HUES6 (cell line): ENCODE measurements around the gene MAP4K2.

Experiments
- H3K27ac ChIP-seq: 2 replicates; pipeline ENCODE4 v1.7.0; 2013; ENCODE audit warnings: low read depth, mild to moderate bottlenecking, low read length, inconsistent platforms
- H3K27me3 ChIP-seq: 2 replicates; pipeline ENCODE4 v1.6.1; 2013; ENCODE audit warnings: low read length; ENCODE audit not compliant: control insufficient read depth, insufficient read depth
- H3K36me3 ChIP-seq: 2 replicates; pipeline ENCODE4 v1.6.1; 2013; ENCODE audit warnings: low read length; ENCODE audit not compliant: control insufficient read depth, insufficient read depth
- H3K4me1 ChIP-seq: 2 replicates; pipeline ENCODE4 v1.6.1; 2013; ENCODE audit warnings: low read length; ENCODE audit not compliant: control insufficient read depth, insufficient read depth
- H3K4me3 ChIP-seq: 2 replicates; pipeline ENCODE4 v1.5.1; 2013; ENCODE audit warnings: low read depth, low read length
- H3K9ac ChIP-seq: one replicate; pipeline ENCODE4 v1.6.1; 2013; ENCODE audit warnings: mild to moderate bottlenecking, low read length
- H3K9me3 ChIP-seq: 2 replicates; pipeline ENCODE4 v1.6.1; 2013; ENCODE audit warnings: low read depth, low read length; ENCODE audit not compliant: control insufficient read depth, insufficient read depth

Gene MAP4K2

DNA sequence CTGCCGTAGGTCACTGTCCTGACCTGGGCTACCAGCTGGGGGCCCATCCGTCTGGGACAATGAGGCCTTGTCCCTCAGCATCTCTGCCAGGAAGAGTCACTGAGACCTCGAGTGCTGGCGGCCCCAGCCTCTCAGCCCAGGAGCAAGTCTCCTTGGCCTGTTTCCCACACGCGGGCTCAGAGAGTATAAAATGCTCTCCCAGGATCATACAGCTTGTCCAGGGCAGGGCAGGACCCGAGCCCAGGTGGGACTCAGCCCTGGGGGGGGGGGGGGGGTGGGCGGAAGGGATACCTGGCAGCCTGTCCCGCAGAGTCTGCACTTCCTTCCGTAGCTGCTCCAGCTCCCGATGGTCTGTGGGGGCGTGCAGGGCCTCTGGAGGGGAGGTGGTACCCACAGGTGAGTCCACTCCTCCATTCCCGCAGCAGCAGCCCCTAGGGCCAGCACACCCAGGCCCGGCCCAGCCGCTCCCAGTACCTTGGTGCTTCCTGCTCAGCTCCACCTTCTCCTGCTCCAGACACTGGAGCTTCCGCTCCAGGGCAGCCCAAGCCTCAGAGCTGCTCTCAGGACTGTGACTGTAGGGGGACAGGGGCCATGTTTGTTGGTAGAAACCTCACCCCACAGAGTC, 33.5 kb upstream of the MAP4K2 start:
- H3K27me3 ChIP-seq = no peaks in the 10 kb centered on the region
- no peak overlapping the region for H3K27ac ChIP-seq
- peaks cover 78% of the 10 kb centered on the region for H3K36me3 ChIP-seq
- H3K4me3 ChIP-seq = no peak overlapping the region
- H3K4me1 ChIP-seq = no peaks in the 10 kb centered on the region
- H3K9ac ChIP-seq = no peak overlapping the region
- H3K9me3 ChIP-seq = no peaks in the 10 kb centered on the region

DNA sequence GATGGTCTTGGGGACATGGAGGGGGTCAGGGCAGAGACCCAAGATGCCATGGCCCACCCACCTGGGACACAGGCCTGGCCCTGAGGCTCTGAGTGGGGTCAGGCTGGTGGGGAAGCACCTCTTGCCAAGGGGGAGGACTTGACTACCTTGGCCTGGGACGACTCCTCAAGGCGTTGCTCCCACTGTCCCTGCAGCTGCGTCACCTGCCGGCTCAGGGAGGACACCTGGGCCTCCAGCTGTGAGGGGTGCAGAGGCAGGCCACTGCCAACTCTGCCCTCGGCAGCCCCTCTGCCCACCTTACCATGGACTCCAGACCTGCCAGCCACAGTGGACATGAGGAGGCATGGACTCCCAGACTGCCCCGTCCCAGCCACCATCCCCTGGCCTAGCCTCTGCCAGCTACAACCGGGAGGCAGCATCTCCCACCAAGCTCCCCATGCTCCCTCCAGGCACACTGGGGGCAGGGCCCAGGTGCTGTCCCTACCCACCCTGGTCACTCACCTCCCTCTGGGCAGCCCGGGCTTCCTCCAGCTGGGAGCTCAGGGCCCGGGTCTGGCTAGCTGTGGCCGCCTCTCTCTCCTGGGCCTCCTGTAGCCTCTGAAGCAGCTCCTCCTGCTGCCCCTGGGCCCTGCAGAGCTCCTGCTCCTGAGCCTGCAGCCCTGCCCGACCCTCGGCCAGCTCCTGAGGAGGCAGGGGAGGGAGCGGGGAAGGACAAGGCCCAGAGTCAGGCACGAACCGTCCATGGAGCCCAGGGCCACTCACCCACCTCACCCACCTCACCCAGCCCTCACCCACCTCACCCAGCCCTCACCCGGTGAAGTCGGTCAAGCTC, 32.8 kb upstream of the MAP4K2 start:
- H3K27ac ChIP-seq = no peak overlapping the region
- H3K27me3 ChIP-seq = no peaks in the 10 kb centered on the region
- H3K9ac ChIP-seq = no peak overlapping the region
- H3K9me3 ChIP-seq = no peaks in the 10 kb centered on the region
- H3K36me3 ChIP-seq = peaks cover 83% of the 10 kb centered on the region
- no peak overlapping the region for H3K4me3 ChIP-seq
- no peaks in the 10 kb centered on the region for H3K4me1 ChIP-seq

DNA sequence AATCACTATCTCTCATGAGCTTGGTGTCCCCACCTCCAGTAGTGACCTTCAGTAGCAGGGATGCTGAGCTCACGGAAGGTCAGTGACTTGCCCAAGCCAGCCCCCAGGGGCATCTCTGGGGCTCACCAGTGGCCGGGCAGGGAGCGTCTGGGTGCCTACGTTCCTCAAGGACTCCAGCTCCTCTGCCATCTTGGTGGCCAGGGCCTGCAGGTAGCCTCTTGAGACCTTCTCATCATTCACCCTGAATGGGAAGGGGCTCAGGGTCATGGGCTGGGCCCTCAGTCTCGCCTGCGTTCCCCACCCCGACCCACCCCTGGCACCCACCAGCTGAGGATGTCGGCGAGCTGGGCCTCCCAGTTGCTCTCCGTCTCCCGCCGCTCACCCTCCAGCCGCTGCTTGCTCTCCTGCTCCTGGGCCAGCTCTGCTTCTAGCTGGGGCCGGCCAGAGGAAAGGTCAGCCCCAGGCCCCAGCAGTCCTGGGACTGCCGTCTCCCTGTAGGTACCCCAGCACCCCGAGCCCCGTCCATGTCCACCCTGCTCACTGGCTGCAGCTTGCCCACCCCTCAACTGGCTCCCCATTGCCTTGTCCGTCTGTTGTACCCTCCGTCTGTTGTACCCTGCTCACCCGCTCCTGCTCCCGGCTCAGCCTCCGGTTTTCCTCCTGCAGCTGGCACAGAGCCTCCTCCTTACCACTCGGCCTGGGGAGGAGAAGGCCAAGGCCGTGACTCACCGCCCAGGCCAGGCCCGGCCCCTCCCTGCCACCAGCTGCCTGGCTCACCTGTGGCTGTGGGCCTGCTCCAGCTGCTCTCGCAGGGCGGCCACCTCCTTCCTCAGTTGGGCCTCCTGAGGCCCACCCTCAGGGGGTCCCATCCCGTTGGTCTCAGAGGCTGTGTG, 32.0 kb upstream of the MAP4K2 start:
- Histone ChIP-seq H3K27me3 (no peaks in the 10 kb centered on the region), H3K27ac (no peak overlapping the region), H3K4me1 (no peaks in the 10 kb centered on the region), H3K36me3 (peaks cover 83% of the 10 kb centered on the region), H3K9ac (no peak overlapping the region), H3K4me3 (no peak overlapping the region), H3K9me3 (no peaks in the 10 kb centered on the region)

DNA sequence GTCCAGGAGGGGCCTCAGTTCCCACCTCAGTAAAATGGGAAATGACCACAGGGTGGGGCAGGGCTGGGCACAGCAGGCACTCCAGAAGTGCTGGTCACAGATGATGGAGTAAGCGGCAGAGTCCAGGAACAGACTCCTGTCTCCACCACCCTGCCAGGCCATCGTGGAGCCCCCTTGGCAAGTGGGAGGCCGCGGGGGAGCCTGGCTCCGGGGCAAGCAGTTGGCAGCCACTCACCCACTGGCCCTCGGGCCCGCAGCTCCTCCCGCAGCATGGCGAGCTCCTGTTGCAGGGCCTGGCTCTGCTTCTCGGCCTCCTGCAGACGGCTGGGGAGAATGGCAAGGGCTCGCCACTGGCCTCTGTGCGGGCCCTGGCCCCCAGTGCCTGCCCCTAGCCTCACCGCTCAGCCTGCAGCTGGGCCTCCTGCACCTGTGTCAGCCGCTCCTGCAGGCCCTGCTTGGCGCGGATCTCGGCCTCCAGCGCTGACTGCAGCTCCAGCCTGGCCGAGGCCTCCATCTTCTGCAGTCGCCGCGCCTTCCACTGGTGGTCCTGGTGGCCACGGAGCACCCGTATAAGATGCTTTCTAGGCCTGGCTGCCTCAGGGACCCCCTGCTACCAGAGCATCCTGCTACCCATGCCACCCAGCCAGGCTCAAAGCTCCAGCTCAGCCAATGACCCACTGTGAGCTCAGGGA, 31.2 kb upstream of the MAP4K2 start:
- Histone ChIP-seq H3K4me3 (no peak overlapping the region), H3K9me3 (no peaks in the 10 kb centered on the region), H3K4me1 (no peaks in the 10 kb centered on the region), H3K27ac (no peak overlapping the region), H3K9ac (no peak overlapping the region), H3K27me3 (no peaks in the 10 kb centered on the region), H3K36me3 (peaks cover 82% of the 10 kb centered on the region)

DNA sequence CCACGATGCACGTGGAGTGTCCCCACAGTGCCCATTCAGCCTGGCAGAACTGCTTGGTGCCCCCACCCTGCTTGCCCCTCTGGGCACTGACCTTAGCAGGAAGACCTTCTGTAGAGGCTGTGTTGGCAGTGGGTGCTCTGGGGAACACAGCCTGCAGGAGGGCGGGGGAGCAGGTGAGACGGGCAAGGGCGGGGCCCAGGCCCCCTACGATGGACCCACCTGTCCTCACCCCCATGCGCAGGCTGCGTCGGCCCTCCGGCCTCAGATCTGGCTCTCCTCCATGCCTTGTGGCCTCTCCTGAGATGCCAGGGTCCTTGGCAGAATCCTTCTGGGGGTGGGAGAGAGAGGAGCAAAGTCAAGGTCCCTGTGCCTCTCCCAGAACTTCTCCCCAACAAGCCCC, 30.5 kb upstream of the MAP4K2 start:
- Histone ChIP-seq H3K9ac (no peak overlapping the region), H3K4me1 (no peaks in the 10 kb centered on the region), H3K27ac (no peak overlapping the region), H3K4me3 (no peak overlapping the region), H3K27me3 (no peaks in the 10 kb centered on the region), H3K9me3 (no peaks in the 10 kb centered on the region), H3K36me3 (peaks cover 79% of the 10 kb centered on the region)

DNA sequence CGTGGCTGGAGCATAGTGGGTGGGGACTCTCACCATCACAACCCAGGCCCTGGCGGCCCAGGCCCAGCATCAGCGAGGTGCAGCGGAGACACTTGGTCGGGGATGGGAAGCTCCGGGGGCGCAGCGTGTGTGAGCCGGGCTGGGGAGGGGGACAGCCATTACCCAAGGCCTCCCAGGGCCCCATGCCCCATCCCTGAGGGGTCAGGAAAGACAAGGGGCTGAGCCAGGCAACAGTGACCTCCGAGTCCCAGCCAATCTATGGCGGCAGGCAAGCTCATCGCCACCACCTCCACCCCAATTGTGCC, 30.1 kb upstream of the MAP4K2 start:
- Histone ChIP-seq H3K9me3 (no peaks in the 10 kb centered on the region), H3K4me3 (no peak overlapping the region), H3K27ac (no peak overlapping the region), H3K9ac (no peak overlapping the region), H3K4me1 (no peaks in the 10 kb centered on the region), H3K36me3 (peaks cover 76% of the 10 kb centered on the region), H3K27me3 (no peaks in the 10 kb centered on the region)

DNA sequence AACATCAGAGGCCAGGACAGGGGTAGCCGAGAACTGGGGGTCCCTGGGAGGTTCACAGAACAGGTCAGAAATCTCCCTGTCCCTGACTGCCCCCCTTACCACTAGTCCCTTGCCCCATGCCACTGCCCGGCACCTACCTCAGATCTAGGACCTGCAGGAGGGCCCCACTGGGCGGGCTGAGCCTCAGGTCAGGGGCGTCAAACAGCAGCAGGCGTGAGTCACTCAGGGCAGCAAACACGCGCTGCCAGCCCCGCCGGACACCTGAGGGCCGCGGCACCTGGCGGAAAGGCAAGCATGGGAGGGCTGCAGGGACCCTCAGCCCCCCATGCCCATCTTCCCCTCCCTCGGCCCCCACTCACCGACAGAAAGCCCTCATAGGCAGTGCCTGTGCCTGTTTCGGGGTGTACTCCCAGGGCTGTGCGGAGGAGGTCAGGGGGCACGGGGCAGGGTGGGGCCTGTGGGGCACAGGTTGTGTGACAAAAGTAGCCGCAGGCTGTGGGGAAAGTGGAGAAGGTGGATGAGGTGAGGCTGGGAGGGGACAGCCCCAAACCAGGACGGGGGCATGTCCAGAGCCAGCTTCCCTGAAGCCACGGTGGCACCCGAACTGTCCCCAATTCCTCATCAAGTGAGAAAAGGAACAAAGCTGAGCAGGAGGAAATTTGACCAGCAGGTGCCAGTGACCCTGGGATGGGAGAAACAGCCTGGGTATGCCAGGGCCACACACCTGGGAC, 29.6 kb upstream of the MAP4K2 start:
- Histone ChIP-seq H3K9me3 (no peaks in the 10 kb centered on the region), H3K36me3 (peaks cover 74% of the 10 kb centered on the region), H3K4me3 (no peak overlapping the region), H3K9ac (no peak overlapping the region), H3K27me3 (no peaks in the 10 kb centered on the region), H3K27ac (no peak overlapping the region), H3K4me1 (no peaks in the 10 kb centered on the region)

DNA sequence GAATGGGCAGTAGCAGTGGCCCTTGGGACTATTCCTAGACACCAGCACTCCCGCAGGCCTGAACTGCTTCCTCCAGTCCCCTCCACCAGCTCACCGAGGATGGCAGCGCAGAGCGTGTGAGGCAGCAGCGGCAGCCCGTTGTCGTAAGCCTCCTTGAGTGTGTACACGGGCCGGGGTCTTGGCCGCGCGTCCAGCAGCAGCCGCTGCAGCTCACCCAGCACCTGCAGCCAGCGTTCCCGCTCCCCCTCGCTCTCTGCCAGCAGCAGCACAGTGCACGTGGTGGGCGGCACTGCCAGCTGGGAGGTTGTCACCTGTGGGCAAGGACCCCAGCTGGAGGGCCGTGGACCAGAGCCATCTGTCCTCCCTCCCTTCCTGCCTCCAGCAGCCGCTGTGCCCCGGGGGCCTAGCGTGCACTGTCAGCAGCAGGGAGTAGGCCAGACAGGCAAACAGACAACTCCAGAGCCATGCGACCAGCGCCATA, 28.4 kb upstream of the MAP4K2 start:
- Histone ChIP-seq H3K4me1 (no peaks in the 10 kb centered on the region), H3K27ac (no peak overlapping the region), H3K4me3 (no peak overlapping the region), H3K36me3 (peaks cover 77% of the 10 kb centered on the region), H3K27me3 (no peaks in the 10 kb centered on the region), H3K9ac (no peak overlapping the region), H3K9me3 (no peaks in the 10 kb centered on the region)

DNA sequence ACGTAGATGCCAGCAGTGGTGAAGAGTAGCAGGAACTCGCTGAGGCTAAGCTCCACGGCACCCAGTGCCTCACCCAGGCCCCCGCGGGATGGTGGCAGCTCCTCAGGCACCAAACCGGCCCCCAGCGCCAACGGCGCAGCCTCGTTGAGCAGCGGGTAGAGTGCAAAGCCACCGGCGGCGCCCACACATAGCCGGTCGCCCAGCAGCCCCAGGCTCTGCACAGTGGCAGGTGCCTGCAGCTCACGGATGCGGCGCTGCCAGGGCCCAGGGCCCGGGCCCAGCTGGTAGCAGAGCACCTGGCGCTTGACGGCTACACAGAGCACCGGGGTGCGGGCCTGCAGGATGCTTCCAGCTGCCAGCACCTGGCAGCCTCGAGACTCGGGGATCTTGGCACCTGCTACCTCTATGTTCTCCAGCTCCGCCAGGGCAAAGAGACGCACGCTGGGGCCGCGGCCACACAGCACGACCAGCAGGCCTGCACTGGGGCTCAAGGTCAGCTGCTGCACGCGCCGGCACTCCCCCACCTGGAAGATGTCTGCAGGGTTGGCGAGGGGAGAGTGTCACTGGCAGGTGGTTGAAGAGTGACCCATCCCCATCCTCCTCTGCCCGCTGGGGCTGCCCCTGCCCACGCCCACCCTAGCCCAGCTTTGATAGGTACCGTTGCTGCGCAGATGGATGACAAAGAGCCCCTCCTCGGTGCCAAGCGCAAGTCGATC, 26.7 kb upstream of the MAP4K2 start:
- Histone ChIP-seq H3K9ac (no peak overlapping the region), H3K4me3 (no peak overlapping the region), H3K9me3 (no peaks in the 10 kb centered on the region), H3K36me3 (peaks cover 73% of the 10 kb centered on the region), H3K27me3 (no peaks in the 10 kb centered on the region), H3K4me1 (no peaks in the 10 kb centered on the region), H3K27ac (no peak overlapping the region)

DNA sequence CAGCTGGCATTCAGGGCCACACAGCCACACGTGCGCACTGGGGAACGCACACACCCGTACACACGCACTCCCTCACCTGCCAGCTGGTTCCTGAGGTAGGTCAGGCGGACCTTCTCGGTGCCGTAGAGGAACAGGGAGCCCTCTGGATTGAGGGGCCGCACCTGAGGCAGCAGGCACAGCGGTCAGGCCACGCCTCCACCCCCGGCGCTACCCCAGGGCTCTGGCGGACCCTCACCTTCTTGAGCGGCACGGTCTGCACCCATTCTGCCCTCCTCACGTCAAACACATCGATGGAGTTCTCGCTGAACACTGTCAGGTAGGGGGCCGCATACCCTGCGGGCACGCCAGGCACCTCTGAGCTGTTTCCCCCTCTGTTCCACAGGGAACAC, 24.4 kb upstream of the MAP4K2 start:
- H3K9ac ChIP-seq = no peak overlapping the region
- H3K36me3 ChIP-seq = peaks cover 54% of the 10 kb centered on the region
- no peaks in the 10 kb centered on the region for H3K27me3 ChIP-seq
- no peaks in the 10 kb centered on the region for H3K9me3 ChIP-seq
- no peak overlapping the region for H3K27ac ChIP-seq
- no peak overlapping the region for H3K4me3 ChIP-seq
- no peaks in the 10 kb centered on the region for H3K4me1 ChIP-seq
